SK-N-SH (cell line): Measurements from ENCODE around the gene BAIAP3.

ENCODE experiments used
- EZH2phosphoT487 ChIP-seq: fragments of 200-600 bp; sonication (generic); IDR thresholded peaks from 2 replicates; pipeline ENCODE4 v1.6.1; 2017; ENCODE audit warnings: low read depth, mixed run types, mild to moderate bottlenecking, antibody characterized with exemption, moderate library complexity, borderline replicate concordance
- GABPA ChIP-seq: IDR thresholded peaks from 2 replicates; pipeline ENCODE4 v1.4.0; 2012; ENCODE audit warnings: low read depth, mild to moderate bottlenecking
- MXI1 ChIP-seq: IDR thresholded peaks from 2 replicates; pipeline ENCODE4 v1.6.1; 2012; ENCODE audit warnings: mild to moderate bottlenecking, low read depth, low read length, improper control_type of control experiment
- POLR2AphosphoS5 ChIP-seq: IDR thresholded peaks from 2 replicates; pipeline ENCODE4 v1.6.1; 2012; ENCODE audit warnings: low read depth, low read length
- RAD21 ChIP-seq: IDR thresholded peaks from 2 replicates; pipeline ENCODE4 v1.6.1; 2012; ENCODE audit warnings: mild to moderate bottlenecking, low read length
- REST ChIP-seq: IDR thresholded peaks from 2 replicates; pipeline ENCODE4 v1.6.1; 2012; ENCODE audit warnings: mild to moderate bottlenecking, low read depth, low read length, moderate library complexity
- RFX5 ChIP-seq: IDR thresholded peaks from 2 replicates; pipeline ENCODE4 v1.6.1; 2012; ENCODE audit warnings: mild to moderate bottlenecking, improper control_type of control experiment, low read length
- RXRA ChIP-seq: IDR thresholded peaks from 2 replicates; pipeline ENCODE4 v1.4.0; 2012; ENCODE audit warnings: low read depth, mild to moderate bottlenecking, borderline replicate concordance
- TF ChIP-seq, protein P1 (sequence below): fragments of 200-600 bp; sonication (generic); IDR thresholded peaks from 2 replicates; pipeline ENCODE4 v1.6.1; 2017; ENCODE audit warnings: antibody characterized with exemption, mild to moderate bottlenecking, moderate library complexity
- TF ChIP-seq, protein P2 (sequence below): fragments of 150-350 bp; IDR thresholded peaks from 2 replicates; pipeline ENCODE4 v1.6.1; 2017; ENCODE audit warnings: antibody characterized with exemption, low read length, low read depth, borderline replicate concordance
- TF ChIP-seq, protein P3 (sequence below): IDR thresholded peaks from 2 replicates; pipeline ENCODE4 v1.4.0; 2012; ENCODE audit warnings: low read depth

DNA sequence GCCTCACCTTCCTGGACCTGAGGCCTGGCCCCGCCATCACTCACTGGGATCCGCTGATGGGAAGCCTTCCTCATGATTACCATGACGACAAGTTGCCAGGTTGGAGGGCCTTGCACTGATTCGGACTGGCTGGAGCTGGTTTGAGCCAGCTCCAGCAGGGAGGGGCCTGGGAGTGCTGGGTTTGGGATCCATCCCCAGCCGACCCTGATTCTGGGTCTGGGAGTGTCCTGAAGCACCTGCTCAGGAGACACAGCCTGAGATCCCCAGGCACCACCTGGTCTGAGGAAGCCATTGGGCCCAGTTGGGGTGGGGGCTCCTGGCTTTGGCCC, 5.9 kb upstream of the BAIAP3 start:
- TF ChIP-seq, protein P1, sequence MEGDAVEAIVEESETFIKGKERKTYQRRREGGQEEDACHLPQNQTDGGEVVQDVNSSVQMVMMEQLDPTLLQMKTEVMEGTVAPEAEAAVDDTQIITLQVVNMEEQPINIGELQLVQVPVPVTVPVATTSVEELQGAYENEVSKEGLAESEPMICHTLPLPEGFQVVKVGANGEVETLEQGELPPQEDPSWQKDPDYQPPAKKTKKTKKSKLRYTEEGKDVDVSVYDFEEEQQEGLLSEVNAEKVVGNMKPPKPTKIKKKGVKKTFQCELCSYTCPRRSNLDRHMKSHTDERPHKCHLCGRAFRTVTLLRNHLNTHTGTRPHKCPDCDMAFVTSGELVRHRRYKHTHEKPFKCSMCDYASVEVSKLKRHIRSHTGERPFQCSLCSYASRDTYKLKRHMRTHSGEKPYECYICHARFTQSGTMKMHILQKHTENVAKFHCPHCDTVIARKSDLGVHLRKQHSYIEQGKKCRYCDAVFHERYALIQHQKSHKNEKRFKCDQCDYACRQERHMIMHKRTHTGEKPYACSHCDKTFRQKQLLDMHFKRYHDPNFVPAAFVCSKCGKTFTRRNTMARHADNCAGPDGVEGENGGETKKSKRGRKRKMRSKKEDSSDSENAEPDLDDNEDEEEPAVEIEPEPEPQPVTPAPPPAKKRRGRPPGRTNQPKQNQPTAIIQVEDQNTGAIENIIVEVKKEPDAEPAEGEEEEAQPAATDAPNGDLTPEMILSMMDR = no peak
- no peak for TF ChIP-seq RXRA
- no peak for TF ChIP-seq EZH2phosphoT487
- no peak for TF ChIP-seq MXI1
- TF ChIP-seq RFX5 = no peak
- TF ChIP-seq POLR2AphosphoS5 = no peak
- TF ChIP-seq, protein P2, sequence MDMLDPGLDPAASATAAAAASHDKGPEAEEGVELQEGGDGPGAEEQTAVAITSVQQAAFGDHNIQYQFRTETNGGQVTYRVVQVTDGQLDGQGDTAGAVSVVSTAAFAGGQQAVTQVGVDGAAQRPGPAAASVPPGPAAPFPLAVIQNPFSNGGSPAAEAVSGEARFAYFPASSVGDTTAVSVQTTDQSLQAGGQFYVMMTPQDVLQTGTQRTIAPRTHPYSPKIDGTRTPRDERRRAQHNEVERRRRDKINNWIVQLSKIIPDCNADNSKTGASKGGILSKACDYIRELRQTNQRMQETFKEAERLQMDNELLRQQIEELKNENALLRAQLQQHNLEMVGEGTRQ = no peak
- no peak for TF ChIP-seq GABPA
- TF ChIP-seq, protein P3, sequence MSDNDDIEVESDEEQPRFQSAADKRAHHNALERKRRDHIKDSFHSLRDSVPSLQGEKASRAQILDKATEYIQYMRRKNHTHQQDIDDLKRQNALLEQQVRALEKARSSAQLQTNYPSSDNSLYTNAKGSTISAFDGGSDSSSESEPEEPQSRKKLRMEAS = no peak
- TF ChIP-seq REST = no peak
- TF ChIP-seq RAD21 = no peak
